HCT116 (cell line): ENCODE results near the gene LCN15. TPM values are rescaled to one million over a fixed set of nuclear protein-coding genes. Genes with fewer than 3 reads are reported as not detected.

ENCODE experiments used
- ATAC-seq: fragments of 200-7000 bp; cut with Tn5 transposase; 2 replicates; pipeline ENCODE4 v1.9.1; 2020; ENCODE audit warnings: mild to moderate bottlenecking, moderate library complexity
- BruUV-seq: library from RNA; stranded (reverse); fragments of 400-500 nt; replicated peaks from 2 replicates; lab custom pipeline; 2021; lab: Mats Ljungman, UMichigan
- CTCF ChIA-PET: fragments of 300-600 bp; sonication (Branson Sonifier 250); formaldehyde crosslinking; loops from one replicate; lab custom pipeline; 2021; ENCODE audit warnings: antibody characterized with exemption; lab: Charles Lee
- POLR2A ChIA-PET: fragments of 300-600, 350-600 bp; sonication (Branson Sonifier 250); formaldehyde crosslinking; loops from one replicate; lab custom pipeline; 2021; ENCODE audit warnings: antibody characterized with exemption; lab: Charles Lee
- RAD21 ChIA-PET, 2 experiments: fragments of 300-600 bp; sonication (Branson Sonifier 250); formaldehyde crosslinking; loops; one replicate each; lab custom pipeline; 2023; ENCODE audit warnings: low total read pairs in 2 of 2; ENCODE audit not compliant: uncharacterized antibody in 2 of 2, unreplicated experiment in 2 of 2, low non-redundant PET in 1 of 2; lab: Charles Lee
- DNase-seq: peaks from one replicate; pipeline ENCODE4 v3.0.0-alpha.2; 2010; ENCODE audit warnings: low read depth, low spot score
- H2AFZ ChIP-seq: fragments of 200-600 bp; shearing (Covaris generic), sonication (generic); 2 replicates; pipeline ENCODE4 v1.6.1; 2017; ENCODE audit warnings: low read depth, mixed run types, mixed read lengths, antibody characterized with exemption, low read length; ENCODE audit not compliant: poor library complexity, severe bottlenecking
- H3K27ac ChIP-seq: 2 replicates; pipeline ENCODE4 v1.5.1; 2012; ENCODE audit warnings: low read depth, low read length
- H3K27me3 ChIP-seq: fragments of 200-600 bp; sonication (generic); 2 replicates; pipeline ENCODE4 v1.6.1; 2016; ENCODE audit warnings: mixed run types, low read length, mixed read lengths; ENCODE audit not compliant: insufficient read depth
- H3K36me3 ChIP-seq, 2 experiments: fragments of 200-500 bp in 1 of 2; fragments of 200-600 bp in 1 of 2; sonication (Bioruptor generic) in 1 of 2; sonication (generic) in 1 of 2; 2 replicates each; pipeline versions ENCODE4 v1.5.1 to v1.6.1; 2014 to 2016; ENCODE audit warnings: low read length in 2 of 2, inconsistent platforms in 1 of 2, mixed read lengths in 1 of 2, mixed run types in 1 of 2; ENCODE audit not compliant: insufficient read depth in 2 of 2, control insufficient read depth in 1 of 2
- H3K4me1 ChIP-seq, 2 experiments: fragments of 200-600 bp in 1 of 2; sonication (generic) in 1 of 2; 2 replicates each; pipeline versions ENCODE4 v1.5.1 to v1.6.1; 2012 to 2017; ENCODE audit warnings: low read length in 2 of 2, inconsistent platforms in 1 of 2, mild to moderate bottlenecking in 1 of 2, mixed read lengths in 1 of 2, mixed run types in 1 of 2, moderate library complexity in 1 of 2; ENCODE audit not compliant: insufficient read depth in 2 of 2, control insufficient read depth in 1 of 2
- H3K4me2 ChIP-seq: fragments of 200-600 bp; sonication (generic); 2 replicates; pipeline ENCODE4 v1.6.1; 2017; ENCODE audit warnings: mixed run types, low read length, mixed read lengths
- H3K4me3 ChIP-seq, 2 experiments: fragments of 200-600 bp in 1 of 2; sonication (generic) in 1 of 2; replicated peaks in 1 of 2; 2 replicates each; pipeline ENCODE4 v1.5.1; 2011 to 2016; ENCODE audit warnings: low read length in 2 of 2, control low read depth in 1 of 2, low read depth in 1 of 2, mild to moderate bottlenecking in 1 of 2, mixed read lengths in 1 of 2, mixed run types in 1 of 2
- H3K79me2 ChIP-seq: fragments of 200-600 bp; sonication (generic); 2 replicates; pipeline ENCODE4 v1.6.1; 2017; ENCODE audit warnings: mild to moderate bottlenecking, mixed run types, low read length, moderate library complexity, mixed read lengths; ENCODE audit not compliant: insufficient read depth
- H3K9ac ChIP-seq: fragments of 200-600 bp; sonication (generic); 2 replicates; pipeline ENCODE4 v1.6.1; 2016; ENCODE audit warnings: low read length, mixed read lengths
- H3K9me2 ChIP-seq: fragments of 200-600 bp; sonication (generic), shearing (Covaris generic); 2 replicates; pipeline ENCODE4 v1.6.1; 2017; ENCODE audit warnings: mixed run types, mild to moderate bottlenecking, moderate library complexity; ENCODE audit not compliant: insufficient read depth
- H3K9me3 ChIP-seq, 2 experiments: fragments of 200-500 bp in 1 of 2; fragments of 200-600 bp in 1 of 2; sonication (Bioruptor generic) in 1 of 2; sonication (generic) in 1 of 2; 2 replicates each; pipeline ENCODE4 v1.6.1; 2014 to 2017; ENCODE audit warnings: low read length in 2 of 2, mixed read lengths in 2 of 2, inconsistent platforms in 1 of 2, low read depth in 1 of 2, mild to moderate bottlenecking in 1 of 2, mixed run types in 1 of 2, moderate library complexity in 1 of 2; ENCODE audit not compliant: control insufficient read depth in 1 of 2, insufficient read depth in 1 of 2
- H4K20me1 ChIP-seq: fragments of 200-600 bp; sonication (generic), shearing (Covaris generic); 2 replicates; pipeline ENCODE4 v1.6.1; 2017; ENCODE audit warnings: mixed run types, mild to moderate bottlenecking, moderate library complexity; ENCODE audit not compliant: insufficient read depth
- ELF1 ChIP-seq: IDR thresholded peaks from 2 replicates; pipeline ENCODE4 v1.6.1; 2012; ENCODE audit warnings: low read depth, borderline replicate concordance
- FOSL1 ChIP-seq: IDR thresholded peaks from 2 replicates; pipeline ENCODE4 v1.6.1; 2012; ENCODE audit warnings: low read depth
- POLR2AphosphoS5 ChIP-seq: IDR thresholded peaks from 2 replicates; pipeline ENCODE4 v1.6.1; 2011; ENCODE audit warnings: mild to moderate bottlenecking, low read depth, low read length, moderate library complexity
- SP1 ChIP-seq: IDR thresholded peaks from 2 replicates; pipeline ENCODE4 v1.6.1; 2012; ENCODE audit warnings: low read depth
- TCF7L2 ChIP-seq: IDR thresholded peaks from 2 replicates; pipeline ENCODE4 v1.7.0; 2011; ENCODE audit warnings: borderline replicate concordance, inconsistent platforms; ENCODE audit not compliant: insufficient read depth, insufficient read length; ENCODE audit errors: extremely low read depth
- ZNF274 ChIP-seq: fragments of 200-500 bp; sonication (Bioruptor generic); IDR thresholded peaks from 2 replicates; pipeline ENCODE4 v1.6.1; 2014; ENCODE audit warnings: mild to moderate bottlenecking, low read depth, low read length, inconsistent platforms
- intact Hi-C: fragments of 100-400 bp; cut with micrococcal nuclease; formaldehyde crosslinking; loops from 2 replicates; pipeline ENCODE4 v1.10.0; 2022
- total RNA-seq: library from RNA; stranded (reverse); gene quantifications from one replicate; pipeline ENCODE4 v1.2.1, GENCODE V29; 2021; ENCODE audit not compliant: unreplicated experiment
- TF ChIP-seq, protein P1 (sequence below): IDR thresholded peaks from 2 replicates; pipeline ENCODE4 v1.6.1; 2011; ENCODE audit warnings: mild to moderate bottlenecking, low read length, moderate library complexity; ENCODE audit not compliant: insufficient replicate concordance; ENCODE audit errors: extremely low read depth
- TF ChIP-seq, protein P2 (sequence below): IDR thresholded peaks from 2 replicates; pipeline ENCODE4 v1.6.1; 2012
- TF ChIP-seq, protein P3 (sequence below): IDR thresholded peaks from 2 replicates; pipeline ENCODE4 v1.6.1; 2012
- TF ChIP-seq, protein P4 (sequence below), 3 experiments: fragments of 200-600 bp in 1 of 3; sonication (generic) in 1 of 3; IDR thresholded peaks in 2 of 3; conservative IDR thresholded peaks in 1 of 3; 2 replicates each; pipeline ENCODE4 v1.5.1; 2012 to 2017; ENCODE audit warnings: low read depth in 2 of 3, low read length in 2 of 3, antibody characterized with exemption in 1 of 3, borderline replicate concordance in 1 of 3, control low read depth in 1 of 3, mild to moderate bottlenecking in 1 of 3, mixed read lengths in 1 of 3, mixed run types in 1 of 3, moderate library complexity in 1 of 3; ENCODE audit not compliant: insufficient read depth in 1 of 3

The LCN15 gene
- total RNA-seq, 1 experiment from 2014 or later, result 0.76 TPM

DNA sequence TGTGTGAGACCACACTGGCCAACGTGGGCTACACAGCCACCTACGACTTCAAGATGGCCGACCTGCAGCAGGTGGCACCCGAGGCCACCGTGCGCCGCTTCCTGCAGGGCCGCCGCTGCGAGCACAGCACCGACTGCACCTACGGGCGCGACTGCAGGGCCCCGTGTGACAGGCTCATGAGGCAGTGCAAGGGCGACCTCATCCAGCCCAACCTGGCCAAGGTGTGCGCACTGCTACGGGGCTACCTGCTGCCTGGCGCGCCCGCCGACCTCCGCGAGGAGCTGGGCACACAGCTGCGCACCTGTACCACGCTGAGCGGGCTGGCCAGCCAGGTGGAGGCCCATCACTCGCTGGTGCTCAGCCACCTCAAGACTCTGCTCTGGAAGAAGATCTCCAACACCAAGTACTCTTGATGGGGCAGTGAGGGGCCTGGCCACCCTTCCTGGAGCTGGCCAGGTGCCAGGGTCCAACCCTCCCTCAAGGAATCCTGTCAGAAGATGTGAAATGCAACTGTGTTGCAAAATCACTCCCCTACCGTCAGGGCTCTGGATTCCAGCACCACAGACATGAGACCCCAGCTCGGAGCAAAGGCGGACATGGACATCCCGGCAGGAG lies 40.8 kb downstream of the LCN15 start:
- Histone ChIP-seq H4K20me1 (peaks cover 37% of the 10 kb centered on the region; the same call in 1 of the 2 replicates), H3K4me2 (no peak overlapping the region), H3K4me1 (peaks cover 9 to 51% of the 10 kb centered on the region in 2 experiments; a peak in 3 of 4 replicates), H3K4me3 (no peak overlapping the region), H3K9ac (no peak overlapping the region), H3K36me3 (peaks cover 19 to 46% of the 10 kb centered on the region in 2 experiments; a peak in 3 of 4 replicates), H3K79me2 (peaks cover 44% of the 10 kb centered on the region), H3K27me3 (no peaks in the 10 kb centered on the region), H3K9me2 (no peaks in the 10 kb centered on the region), H2AFZ (no peak overlapping the region), H3K27ac (peak overlapping the region; percentile 52), H3K9me3 (no peaks in the 10 kb centered on the region)
- ChIA-PET RAD21 (no interaction called here), POLR2A (no interaction called here), CTCF (interaction anchor here (0.9 kb wide), 1 partner anchor 34 kb away, joined by 3 read pairs; the partner anchor contains the start of gene LCN8)
- DNase-seq (no peak), ATAC-seq (peak; percentile 17)
- intact Hi-C loops, result no loop called here
- no TSS peak for BruUV-seq
- TF ChIP-seq FOSL1, result no peak
- TF ChIP-seq SP1, result no peak
- TF ChIP-seq POLR2AphosphoS5, result no peak; the same call in 1 of the 2 replicates
- TF ChIP-seq, protein P1, sequence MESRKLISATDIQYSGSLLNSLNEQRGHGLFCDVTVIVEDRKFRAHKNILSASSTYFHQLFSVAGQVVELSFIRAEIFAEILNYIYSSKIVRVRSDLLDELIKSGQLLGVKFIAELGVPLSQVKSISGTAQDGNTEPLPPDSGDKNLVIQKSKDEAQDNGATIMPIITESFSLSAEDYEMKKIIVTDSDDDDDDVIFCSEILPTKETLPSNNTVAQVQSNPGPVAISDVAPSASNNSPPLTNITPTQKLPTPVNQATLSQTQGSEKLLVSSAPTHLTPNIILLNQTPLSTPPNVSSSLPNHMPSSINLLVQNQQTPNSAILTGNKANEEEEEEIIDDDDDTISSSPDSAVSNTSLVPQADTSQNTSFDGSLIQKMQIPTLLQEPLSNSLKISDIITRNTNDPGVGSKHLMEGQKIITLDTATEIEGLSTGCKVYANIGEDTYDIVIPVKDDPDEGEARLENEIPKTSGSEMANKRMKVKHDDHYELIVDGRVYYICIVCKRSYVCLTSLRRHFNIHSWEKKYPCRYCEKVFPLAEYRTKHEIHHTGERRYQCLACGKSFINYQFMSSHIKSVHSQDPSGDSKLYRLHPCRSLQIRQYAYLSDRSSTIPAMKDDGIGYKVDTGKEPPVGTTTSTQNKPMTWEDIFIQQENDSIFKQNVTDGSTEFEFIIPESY, result no peak
- TF ChIP-seq TCF7L2, result no peak
- TF ChIP-seq, protein P2, sequence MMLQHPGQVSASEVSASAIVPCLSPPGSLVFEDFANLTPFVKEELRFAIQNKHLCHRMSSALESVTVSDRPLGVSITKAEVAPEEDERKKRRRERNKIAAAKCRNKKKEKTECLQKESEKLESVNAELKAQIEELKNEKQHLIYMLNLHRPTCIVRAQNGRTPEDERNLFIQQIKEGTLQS, result no peak
- TF ChIP-seq ZNF274, result no peak
- TF ChIP-seq, protein P3, sequence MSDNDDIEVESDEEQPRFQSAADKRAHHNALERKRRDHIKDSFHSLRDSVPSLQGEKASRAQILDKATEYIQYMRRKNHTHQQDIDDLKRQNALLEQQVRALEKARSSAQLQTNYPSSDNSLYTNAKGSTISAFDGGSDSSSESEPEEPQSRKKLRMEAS, result no peak
- no peak for TF ChIP-seq ELF1
- TF ChIP-seq, protein P4, sequence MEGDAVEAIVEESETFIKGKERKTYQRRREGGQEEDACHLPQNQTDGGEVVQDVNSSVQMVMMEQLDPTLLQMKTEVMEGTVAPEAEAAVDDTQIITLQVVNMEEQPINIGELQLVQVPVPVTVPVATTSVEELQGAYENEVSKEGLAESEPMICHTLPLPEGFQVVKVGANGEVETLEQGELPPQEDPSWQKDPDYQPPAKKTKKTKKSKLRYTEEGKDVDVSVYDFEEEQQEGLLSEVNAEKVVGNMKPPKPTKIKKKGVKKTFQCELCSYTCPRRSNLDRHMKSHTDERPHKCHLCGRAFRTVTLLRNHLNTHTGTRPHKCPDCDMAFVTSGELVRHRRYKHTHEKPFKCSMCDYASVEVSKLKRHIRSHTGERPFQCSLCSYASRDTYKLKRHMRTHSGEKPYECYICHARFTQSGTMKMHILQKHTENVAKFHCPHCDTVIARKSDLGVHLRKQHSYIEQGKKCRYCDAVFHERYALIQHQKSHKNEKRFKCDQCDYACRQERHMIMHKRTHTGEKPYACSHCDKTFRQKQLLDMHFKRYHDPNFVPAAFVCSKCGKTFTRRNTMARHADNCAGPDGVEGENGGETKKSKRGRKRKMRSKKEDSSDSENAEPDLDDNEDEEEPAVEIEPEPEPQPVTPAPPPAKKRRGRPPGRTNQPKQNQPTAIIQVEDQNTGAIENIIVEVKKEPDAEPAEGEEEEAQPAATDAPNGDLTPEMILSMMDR (IDR thresholded peaks at IDR 0.05 in 2 of 3, conservative IDR thresholded peaks at IDR 0.05 in 1 of 3; ENCODE audit: borderline replicate concordance in 1 of 3, insufficient read depth in 1 of 3, low read depth in 2 of 3, low read length in 2 of 3), result no peak
